GM18909 (cell line): ENCODE measurements around the gene U2AF2.

Source experiments
- ATAC-seq: cut with Tn5 transposase; IDR thresholded peaks from one replicate; pipeline ENCODE4 v1.9.1; 2021; ENCODE audit warnings: mild to moderate bottlenecking; ENCODE audit not compliant: unreplicated experiment, poor library complexity

U2AF2 gene

GRCh38 chr19:55686311-55687050 is 31.6 kb downstream of the U2AF2 start:
- ATAC-seq, result no peak

GRCh38 chr19:55687281-55688201 is 32.7 kb downstream of the U2AF2 start:
- no peak for ATAC-seq

- no peak for ATAC-seq
These were observed 33.8 kb downstream of the U2AF2 start for GRCh38 chr19:55688422-55689218.

DNA sequence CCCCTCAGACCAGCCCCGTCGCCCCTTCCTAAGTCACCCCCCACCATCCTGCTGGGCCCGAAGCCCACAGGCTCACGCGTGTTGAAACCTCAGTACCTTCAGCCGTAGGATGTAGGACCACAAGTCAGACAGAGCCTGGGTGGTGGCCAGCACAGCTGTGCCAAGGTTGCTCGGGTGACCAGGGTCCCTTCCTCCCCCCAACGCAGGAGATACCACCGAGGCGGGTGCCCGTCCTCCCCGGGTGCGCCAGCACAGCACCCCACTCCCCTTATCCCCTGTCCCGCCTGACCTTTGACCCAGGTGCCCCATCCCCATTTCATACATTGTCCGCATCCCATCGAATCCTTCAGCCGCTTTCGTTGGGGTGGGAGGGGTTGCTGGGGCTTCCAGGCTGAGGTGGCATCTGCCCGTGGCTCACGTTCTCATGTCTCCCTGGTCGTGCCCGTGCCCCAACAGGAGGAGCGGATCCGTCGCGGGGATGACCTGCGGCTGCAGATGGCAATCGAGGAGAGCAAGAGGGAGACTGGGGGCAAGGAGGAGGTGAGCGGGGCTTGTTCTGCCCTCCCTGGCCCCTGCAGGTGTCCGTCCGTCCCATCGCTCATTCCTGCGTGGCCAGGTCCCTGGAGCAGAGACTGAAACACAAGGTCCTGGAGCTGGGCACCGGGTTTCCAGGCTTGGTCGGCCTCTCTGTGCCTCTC is 34.7 kb downstream of the U2AF2 start:
- no peak for ATAC-seq

- no peak for ATAC-seq
These were observed 35.4 kb downstream of the U2AF2 start for GRCh38 chr19:55690109-55690768.

- ATAC-seq, result no peak
These were observed 36.1 kb downstream of the U2AF2 start for GRCh38 chr19:55690769-55691545.

DNA sequence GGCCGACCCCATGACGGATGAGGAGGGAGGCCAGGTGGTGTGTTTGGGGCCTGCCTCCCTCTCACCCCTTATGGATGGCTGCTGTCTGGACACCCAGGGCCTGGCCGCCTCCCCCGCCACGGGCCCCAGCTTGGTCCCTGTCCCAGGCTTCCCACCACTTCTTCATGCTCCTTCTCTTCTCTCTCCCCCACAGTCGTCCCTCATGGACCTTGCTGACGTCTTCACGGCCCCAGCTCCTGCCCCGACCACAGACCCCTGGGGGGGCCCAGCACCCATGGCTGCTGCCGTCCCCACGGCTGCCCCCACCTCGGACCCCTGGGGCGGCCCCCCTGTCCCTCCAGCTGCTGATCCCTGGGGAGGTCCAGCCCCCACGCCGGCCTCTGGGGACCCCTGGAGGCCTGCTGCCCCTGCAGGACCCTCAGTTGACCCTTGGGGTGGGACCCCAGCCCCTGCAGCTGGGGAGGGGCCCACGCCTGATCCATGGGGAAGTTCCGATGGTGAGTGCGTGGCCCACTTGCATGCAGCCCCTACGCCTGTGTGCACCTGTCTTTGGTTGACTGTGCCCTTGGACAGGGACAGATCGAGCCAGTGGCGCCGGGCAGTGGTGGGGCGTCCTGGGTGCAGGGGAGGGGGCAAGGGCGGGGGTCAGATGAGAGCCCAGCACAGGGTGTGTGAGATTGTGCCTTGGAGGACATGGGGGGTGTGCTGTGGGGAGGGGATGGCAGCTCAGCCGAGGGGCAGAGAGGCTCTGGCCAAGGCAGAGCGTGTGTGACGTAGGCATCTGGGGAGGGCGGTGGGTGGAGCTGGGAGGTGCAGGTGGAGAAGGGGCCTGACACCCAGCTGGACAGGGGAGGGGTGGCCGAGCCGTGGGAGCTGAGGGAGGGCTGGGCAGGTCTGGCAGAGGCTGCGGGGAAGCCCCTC is 37.0 kb downstream of the U2AF2 start:
- ATAC-seq, result no peak

DNA sequence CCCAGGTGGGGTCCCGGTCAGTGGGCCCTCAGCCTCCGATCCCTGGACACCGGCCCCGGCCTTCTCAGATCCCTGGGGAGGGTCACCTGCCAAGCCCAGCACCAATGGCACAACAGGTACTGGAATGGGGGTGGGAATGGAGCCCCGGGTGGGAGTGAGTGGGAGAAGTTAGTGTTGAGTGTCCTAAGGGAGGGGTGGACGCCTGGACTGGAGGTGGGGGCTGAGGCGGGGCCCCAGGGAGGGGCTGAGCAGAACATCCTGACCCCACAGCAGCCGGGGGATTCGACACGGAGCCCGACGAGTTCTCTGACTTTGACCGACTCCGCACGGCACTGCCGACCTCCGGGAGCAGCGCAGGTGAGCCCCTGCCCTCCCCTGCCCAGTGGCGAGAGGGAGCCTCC is 37.8 kb downstream of the U2AF2 start:
- ATAC-seq, result no peak

GRCh38 chr19:55693336-55693974 is 38.6 kb downstream of the U2AF2 start:
- ATAC-seq, result no peak

- ATAC-seq, result no peak
These were observed 39.4 kb downstream of the U2AF2 start for GRCh38 chr19:55694241-55694655.

GRCh38 chr19:55694656-55695491 is 40.0 kb downstream of the U2AF2 start:
- no peak for ATAC-seq

DNA sequence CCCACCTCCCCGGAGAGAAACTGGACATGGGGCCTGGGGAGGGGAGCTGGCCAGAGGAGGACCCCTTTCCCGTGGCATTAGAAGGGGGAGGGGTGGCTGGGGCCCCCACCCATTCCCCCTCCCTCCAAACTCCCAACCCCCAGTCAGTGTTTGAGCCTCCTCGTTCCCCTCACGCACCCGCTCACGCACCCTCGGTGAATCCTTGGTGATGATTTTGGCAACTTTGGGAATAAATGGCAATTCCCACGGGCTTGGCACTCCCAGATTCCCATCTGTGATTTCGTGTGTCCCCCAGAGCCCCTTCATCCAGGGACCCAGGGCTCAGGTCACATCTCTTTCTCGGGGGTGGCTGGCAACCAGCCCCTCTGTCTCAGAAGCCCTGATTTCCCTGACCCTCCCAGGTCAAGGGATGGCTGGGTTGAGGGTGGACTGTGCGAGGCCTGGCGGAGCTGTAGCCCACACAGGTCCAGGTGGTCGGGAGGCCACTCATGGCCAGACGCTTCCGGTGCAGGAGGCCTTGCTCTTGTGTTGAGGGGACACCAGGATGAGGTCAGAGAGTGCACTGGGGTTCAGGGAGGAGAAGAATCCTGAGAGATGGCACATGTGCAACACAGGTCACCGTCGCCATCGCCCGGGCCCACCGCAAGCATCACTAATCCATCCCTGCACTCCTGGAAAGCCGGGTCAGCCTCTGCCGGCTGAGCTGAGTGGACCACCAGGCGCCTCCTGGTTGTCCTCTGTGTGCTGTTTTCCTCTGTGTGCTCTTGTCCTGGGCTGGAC is 40.9 kb downstream of the U2AF2 start:
- no peak for ATAC-seq

- ATAC-seq, result no peak
These were observed 41.6 kb downstream of the U2AF2 start for GRCh38 chr19:55696301-55697068.

- ATAC-seq, result no peak
These were observed 42.2 kb downstream of the U2AF2 start for GRCh38 chr19:55697069-55697440.

GRCh38 chr19:55697698-55698097 is 42.9 kb downstream of the U2AF2 start:
- ATAC-seq, result no peak
